SU-DHL-6 (cell line): Measurements from ENCODE around the gene USP25.

Source experiments
- EZH2phosphoT487 ChIP-seq: fragments of 200-600 bp; sonication (generic), shearing (Covaris generic); conservative IDR thresholded peaks from 2 replicates; pipeline ENCODE4 v1.6.1; 2018; ENCODE audit warnings: mild to moderate bottlenecking, antibody characterized with exemption, low read length, moderate library complexity, mixed read lengths
- TF ChIP-seq, protein P1 (sequence below): fragments of 200-600 bp; sonication (generic); IDR thresholded peaks from one replicate; pipeline ENCODE4 v1.5.1; 2017; ENCODE audit warnings: antibody characterized with exemption, mild to moderate bottlenecking, low read length, moderate library complexity; ENCODE audit not compliant: insufficient read depth, poor library complexity, severe bottlenecking

- TF ChIP-seq, protein P1, sequence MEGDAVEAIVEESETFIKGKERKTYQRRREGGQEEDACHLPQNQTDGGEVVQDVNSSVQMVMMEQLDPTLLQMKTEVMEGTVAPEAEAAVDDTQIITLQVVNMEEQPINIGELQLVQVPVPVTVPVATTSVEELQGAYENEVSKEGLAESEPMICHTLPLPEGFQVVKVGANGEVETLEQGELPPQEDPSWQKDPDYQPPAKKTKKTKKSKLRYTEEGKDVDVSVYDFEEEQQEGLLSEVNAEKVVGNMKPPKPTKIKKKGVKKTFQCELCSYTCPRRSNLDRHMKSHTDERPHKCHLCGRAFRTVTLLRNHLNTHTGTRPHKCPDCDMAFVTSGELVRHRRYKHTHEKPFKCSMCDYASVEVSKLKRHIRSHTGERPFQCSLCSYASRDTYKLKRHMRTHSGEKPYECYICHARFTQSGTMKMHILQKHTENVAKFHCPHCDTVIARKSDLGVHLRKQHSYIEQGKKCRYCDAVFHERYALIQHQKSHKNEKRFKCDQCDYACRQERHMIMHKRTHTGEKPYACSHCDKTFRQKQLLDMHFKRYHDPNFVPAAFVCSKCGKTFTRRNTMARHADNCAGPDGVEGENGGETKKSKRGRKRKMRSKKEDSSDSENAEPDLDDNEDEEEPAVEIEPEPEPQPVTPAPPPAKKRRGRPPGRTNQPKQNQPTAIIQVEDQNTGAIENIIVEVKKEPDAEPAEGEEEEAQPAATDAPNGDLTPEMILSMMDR: no peak
- TF ChIP-seq EZH2phosphoT487: no peak
Observed at GRCh38 chr21:15763359-15763758, 33.6 kb downstream of the USP25 start.
